IMR-90 (cell line): ENCODE measurements around the gene FOXN3. TPM values are rescaled to one million over a fixed set of nuclear protein-coding genes. Genes with fewer than 3 reads are reported as not detected.

Experiments
- ATAC-seq: fragments of 200-7000 bp; cut with Tn5 transposase; 2 replicates; pipeline ENCODE4 v1.9.1; 2020; ENCODE audit warnings: low read depth, mild to moderate bottlenecking, moderate library complexity
- BruUV-seq: library from RNA; stranded (reverse); fragments of 400-500 nt; replicated peaks from 2 replicates; lab custom pipeline; 2021; lab: Mats Ljungman, UMichigan
- CTCF ChIA-PET: fragments of 300-600 bp; formaldehyde crosslinking; extraction: SDS; loops from one replicate; lab custom pipeline; 2021; ENCODE audit warnings: antibody characterized with exemption; lab: Yijun Ruan, JAX
- POLR2A ChIA-PET: fragments of 300-600 bp; sonication (Branson Sonifier 250); formaldehyde crosslinking; loops from one replicate; lab custom pipeline; 2022; ENCODE audit warnings: antibody characterized with exemption; ENCODE audit not compliant: unreplicated experiment; lab: Charles Lee
- DNase-seq: peaks from one replicate; pipeline ENCODE4 v3.0.0; 2013
- H2AFZ ChIP-seq: replicated peaks from 2 replicates; pipeline ENCODE3; 2013; ENCODE audit warnings: low read length, mild to moderate bottlenecking; ENCODE audit not compliant: poor library complexity
- H2AK5ac ChIP-seq: 2 replicates; pipeline ENCODE4 v1.6.1; 2013; ENCODE audit warnings: low read depth, low read length, inconsistent platforms
- H2AK9ac ChIP-seq: replicated peaks from 2 replicates; pipeline ENCODE3; 2013; ENCODE audit warnings: mild to moderate bottlenecking, low read depth, low read length, moderate library complexity; ENCODE audit not compliant: poor library complexity
- H2BK120ac ChIP-seq: 2 replicates; pipeline ENCODE4 v1.6.1; 2013; ENCODE audit warnings: low read depth, low read length, inconsistent platforms
- H2BK15ac ChIP-seq: 3 replicates; pipeline ENCODE4 v1.6.1; 2013; ENCODE audit warnings: low read depth, low read length, inconsistent platforms
- H2BK20ac ChIP-seq: 2 replicates; pipeline ENCODE4 v1.6.1; 2013; ENCODE audit warnings: low read depth, mild to moderate bottlenecking, inconsistent platforms, low read length, moderate library complexity
- H2BK5ac ChIP-seq: 2 replicates; pipeline ENCODE4 v1.6.1; 2013; ENCODE audit warnings: mild to moderate bottlenecking, low read depth, low read length, inconsistent platforms; ENCODE audit not compliant: poor library complexity, severe bottlenecking
- H3K14ac ChIP-seq: replicated peaks from 2 replicates; pipeline ENCODE4 v1.6.1; 2013; ENCODE audit warnings: low read depth, low read length, inconsistent platforms
- H3K18ac ChIP-seq: 2 replicates; pipeline ENCODE4 v1.6.1; 2013; ENCODE audit warnings: low read depth, low read length, control low read depth
- H3K23ac ChIP-seq: 2 replicates; pipeline ENCODE4 v1.6.1; 2013; ENCODE audit warnings: low read depth, low read length, inconsistent platforms
- H3K27ac ChIP-seq: 2 replicates; pipeline ENCODE4 v1.5.1; 2013; ENCODE audit warnings: mild to moderate bottlenecking, control low read depth, low read length; ENCODE audit not compliant: insufficient read depth
- H3K27me3 ChIP-seq: 2 replicates; pipeline ENCODE4 v1.6.1; 2013; ENCODE audit warnings: low read length; ENCODE audit not compliant: control insufficient read depth, insufficient read depth
- H3K36me3 ChIP-seq: 2 replicates; pipeline ENCODE4 v1.6.1; 2013; ENCODE audit warnings: low read length, mixed read lengths; ENCODE audit not compliant: control insufficient read depth, insufficient read depth
- H3K4ac ChIP-seq: 2 replicates; pipeline ENCODE4 v1.6.1; 2013; ENCODE audit warnings: low read depth, low read length, inconsistent platforms
- H3K4me1 ChIP-seq: 2 replicates; pipeline ENCODE4 v1.6.1; 2013; ENCODE audit warnings: low read length, mixed read lengths; ENCODE audit not compliant: control insufficient read depth, insufficient read depth
- H3K4me2 ChIP-seq: 2 replicates; pipeline ENCODE4 v1.6.1; 2013; ENCODE audit warnings: low read depth, mild to moderate bottlenecking, control low read depth, low read length, moderate library complexity
- H3K4me3 ChIP-seq: 2 replicates; pipeline ENCODE4 v1.5.1; 2013; ENCODE audit warnings: low read depth, mild to moderate bottlenecking, control low read depth, low read length, moderate library complexity; ENCODE audit not compliant: insufficient read depth
- H3K56ac ChIP-seq: 2 replicates; pipeline ENCODE4 v1.6.1; 2013; ENCODE audit warnings: low read length, inconsistent platforms; ENCODE audit not compliant: insufficient read depth; ENCODE audit errors: extremely low read depth
- H3K79me1 ChIP-seq, 2 experiments: 2 replicates each; pipeline ENCODE4 v1.6.1; 2013; ENCODE audit warnings: low read length in 2 of 2, inconsistent platforms in 1 of 2, low read depth in 1 of 2
- H3K9ac ChIP-seq: 2 replicates; pipeline ENCODE4 v1.6.1; 2013; ENCODE audit warnings: low read depth, low read length, control low read depth
- H3K9me1 ChIP-seq: 2 replicates; pipeline ENCODE4 v1.6.1; 2013; ENCODE audit warnings: low read length, inconsistent platforms; ENCODE audit not compliant: insufficient read depth
- H3K9me3 ChIP-seq: 2 replicates; pipeline ENCODE4 v1.6.1; 2013; ENCODE audit warnings: low read length; ENCODE audit not compliant: control insufficient read depth, insufficient read depth
- H4K20me1 ChIP-seq: 2 replicates; pipeline ENCODE4 v1.6.1; 2013; ENCODE audit warnings: low read length, inconsistent platforms; ENCODE audit not compliant: insufficient read depth
- H4K5ac ChIP-seq: 2 replicates; pipeline ENCODE4 v1.6.1; 2013; ENCODE audit warnings: mild to moderate bottlenecking, low read depth, low read length, control low read depth
- H4K8ac ChIP-seq, 2 experiments: 2 replicates each; pipeline ENCODE4 v1.6.1; 2013; ENCODE audit warnings: low read depth in 2 of 2, low read length in 2 of 2, control low read depth in 1 of 2, inconsistent platforms in 1 of 2
- H4K91ac ChIP-seq: 2 replicates; pipeline ENCODE4 v1.6.1; 2013; ENCODE audit warnings: low read depth, low read length, inconsistent platforms; ENCODE audit not compliant: insufficient read depth
- CEBPB ChIP-seq: IDR thresholded peaks from 2 replicates; pipeline ENCODE4 v1.6.1; 2012; ENCODE audit warnings: low read depth, low read length, improper control_type of control experiment
- CHD1 ChIP-seq: IDR thresholded peaks from 2 replicates; pipeline ENCODE4 v1.6.1; 2012; ENCODE audit warnings: low read depth, low read length, improper control_type of control experiment
- CTCF ChIP-seq: conservative IDR thresholded peaks from 2 replicates; pipeline ENCODE4 v1.5.1; 2012; ENCODE audit warnings: mild to moderate bottlenecking, low read depth, low read length, improper control_type of control experiment
- ELK1 ChIP-seq: fragments of 150-350 bp; IDR thresholded peaks from 2 replicates; pipeline ENCODE4 v1.6.1; 2016; ENCODE audit warnings: low read depth, mild to moderate bottlenecking, low read length, moderate library complexity, borderline replicate concordance
- FOS ChIP-seq: fragments of 150-350 bp; IDR thresholded peaks from 2 replicates; pipeline ENCODE4 v1.6.1; 2016; ENCODE audit warnings: low read depth, low read length
- MAFK ChIP-seq: IDR thresholded peaks from 2 replicates; pipeline ENCODE4 v1.6.1; 2012; ENCODE audit warnings: low read depth, low read length, improper control_type of control experiment
- NFE2L2 ChIP-seq: fragments of 150-350 bp; IDR thresholded peaks from 2 replicates; pipeline ENCODE4 v1.6.1; 2016; ENCODE audit warnings: low read depth, mild to moderate bottlenecking, low read length
- RCOR1 ChIP-seq: IDR thresholded peaks from 2 replicates; pipeline ENCODE4 v1.6.1; 2012; ENCODE audit warnings: mild to moderate bottlenecking, low read length, improper control_type of control experiment; ENCODE audit not compliant: insufficient replicate concordance
- USF2 ChIP-seq: fragments of 150-350 bp; IDR thresholded peaks from 2 replicates; pipeline ENCODE4 v1.6.1; 2017; ENCODE audit warnings: mild to moderate bottlenecking, antibody characterized with exemption, low read length, low read depth
- WGBS, 2 experiments: methylation state at CpG; one replicate each; pipeline versions ENCODE4 v1.1.5 to v1.1.7; 2013; ENCODE audit warnings: missing lambda C conversion rate in 2 of 2; ENCODE audit not compliant: insufficient read length in 1 of 2; ENCODE audit errors: extremely low coverage in 2 of 2; 5-methylcytosine and 5-hydroxymethylcytosine counted together
- dilution Hi-C: fragments of 300-500 bp; cut with HindIII; formaldehyde crosslinking; loops from one replicate; pipeline ENCODE4 v1.14.3; 2018; ENCODE audit warnings: low sequenced_read_pairs; ENCODE audit not compliant: unreplicated experiment
- in situ Hi-C: fragments of 300-500 bp; cut with MboI; formaldehyde crosslinking; loops from 3 replicates; pipeline ENCODE4 v1.14.3; 2019; ENCODE audit warnings: low sequenced_read_pairs, inconsistent platforms, mixed read lengths
- intact Hi-C: fragments of 100-400 bp; cut with micrococcal nuclease; formaldehyde crosslinking; loops from 2 replicates; pipeline ENCODE4 v1.10.0; 2022
- polyA plus RNA-seq, 3 experiments: library from polyadenylated mRNA; depleted of rRNA; stranded (reverse); fragments of >200 nt; gene quantifications; 2 replicates each; pipeline ENCODE4 v1.2.3, GENCODE V29; 2012; ENCODE audit warnings: low replicate concordance in 1 of 3
- total RNA-seq: library from RNA; depleted of rRNA; stranded (reverse); fragments of >200 nt; gene quantifications from 2 replicates; pipeline ENCODE4 v1.2.3, GENCODE V29; 2012

Gene FOXN3
- total and polyA plus RNA-seq, 2 of the 4 experiments (the other 2 are of a cell fraction), result 22.6 to 33.7 TPM

GRCh38 chr14:89288114-89288513, 128.9 kb downstream of the FOXN3 start:
- Histone ChIP-seq H2BK5ac (no peak overlapping the region), H2BK20ac (no peak overlapping the region), H3K23ac (peak overlapping the region; percentile 63; the same call in 1 of the 2 replicates), H3K27me3 (no peaks in the 10 kb centered on the region), H3K9me1 (peaks cover 14% of the 10 kb centered on the region), H2BK120ac (no peak overlapping the region), H4K20me1 (peaks cover 20% of the 10 kb centered on the region), H3K56ac (no peak overlapping the region), H3K4me3 (no peak overlapping the region), H3K9me3 (no peaks in the 10 kb centered on the region), H3K14ac (no peak overlapping the region), H3K18ac (no peak overlapping the region), H3K4me2 (no peak overlapping the region), H4K8ac (no peak overlapping the region), H4K91ac (no peak overlapping the region), H4K5ac (no peak overlapping the region), H3K9ac (no peak overlapping the region), H2AK5ac (no peak overlapping the region), H2AK9ac (no peak overlapping the region), H2AFZ (no peak overlapping the region), H3K4me1 (peaks cover 1% of the 10 kb centered on the region), H2BK15ac (no peak overlapping the region), H3K27ac (no peak overlapping the region), H3K4ac (no peak overlapping the region), H3K36me3 (peaks cover 17% of the 10 kb centered on the region), H3K79me1 (peaks cover 32 to 71% of the 10 kb centered on the region in 2 experiments)
- ChIA-PET POLR2A (no interaction called here), CTCF (interaction anchor here (0.6 kb wide), 1 partner anchor 55 kb away, joined by 3 read pairs; no protein-coding TSS in a partner anchor)
- no peak for ATAC-seq
- no CpG with 5 or more reads among the region's 3 CpGs for WGBS, 2 experiments
- no peak for DNase-seq
- in situ Hi-C loops, result no loop called here
- no TSS peak for BruUV-seq
- dilution Hi-C loops, result no loop called here
- intact Hi-C loops, result no loop called here
- no peak for TF ChIP-seq RCOR1
- TF ChIP-seq CHD1, result no peak
- TF ChIP-seq CEBPB, result no peak
- no peak for TF ChIP-seq NFE2L2
- no peak for TF ChIP-seq MAFK
- TF ChIP-seq ELK1, result no peak
- no peak for TF ChIP-seq FOS
- TF ChIP-seq USF2, result no peak
- no peak for TF ChIP-seq CTCF
